ENCODE measurements around the gene SEMA4D. TPM values are rescaled to one million over a fixed set of nuclear protein-coding genes. Genes with fewer than 3 reads are reported as not detected.
A peak's percentile ranks its signal among the peaks of the same experiment; 100 is the strongest.

Gene SEMA4D
- total and polyA plus RNA-seq, 2 donors from 2014 or later, result 18.9 to 147 TPM

GRCh38 chr9:89390068-89390555 is 107.8 kb downstream of the SEMA4D start:
- Histone ChIP-seq H3K4me3 (ENCODE audit: low read length in 3 of 3) (peak overlapping the region in 1 of 3 donors; percentile 11), H3K9ac (ENCODE audit: low read length in 3 of 3) (no peak overlapping the region), H3K4me1 (ENCODE audit: control insufficient read depth in 2 of 3, insufficient read depth in 2 of 3, low read depth in 1 of 3, low read length in 3 of 3) (peaks cover 0 to 32% (median 29%) of the 10 kb centered on the region in 3 donors), H3K36me3 (ENCODE audit: control insufficient read depth in 2 of 3, insufficient read depth in 3 of 3, low read length in 3 of 3) (peaks cover 2 to 37% (median 20%) of the 10 kb centered on the region in 3 donors), H3K27me3 (ENCODE audit: control insufficient read depth, insufficient read depth, low read length) (no peaks in the 10 kb centered on the region), H3K27ac (ENCODE audit: low read depth in 2 of 2, low read length in 2 of 2) (peak overlapping the region; percentile 25 to 54), H3K9me3 (ENCODE audit: control insufficient read depth in 2 of 3, insufficient read depth in 1 of 3, low read length in 3 of 3) (no peaks in the 10 kb centered on the region)
- intact Hi-C loops (cut with DNase I), result no loop called here
- no peak for FAIRE-seq
- DNase-seq, result no peak
- TF ChIP-seq, protein P1, sequence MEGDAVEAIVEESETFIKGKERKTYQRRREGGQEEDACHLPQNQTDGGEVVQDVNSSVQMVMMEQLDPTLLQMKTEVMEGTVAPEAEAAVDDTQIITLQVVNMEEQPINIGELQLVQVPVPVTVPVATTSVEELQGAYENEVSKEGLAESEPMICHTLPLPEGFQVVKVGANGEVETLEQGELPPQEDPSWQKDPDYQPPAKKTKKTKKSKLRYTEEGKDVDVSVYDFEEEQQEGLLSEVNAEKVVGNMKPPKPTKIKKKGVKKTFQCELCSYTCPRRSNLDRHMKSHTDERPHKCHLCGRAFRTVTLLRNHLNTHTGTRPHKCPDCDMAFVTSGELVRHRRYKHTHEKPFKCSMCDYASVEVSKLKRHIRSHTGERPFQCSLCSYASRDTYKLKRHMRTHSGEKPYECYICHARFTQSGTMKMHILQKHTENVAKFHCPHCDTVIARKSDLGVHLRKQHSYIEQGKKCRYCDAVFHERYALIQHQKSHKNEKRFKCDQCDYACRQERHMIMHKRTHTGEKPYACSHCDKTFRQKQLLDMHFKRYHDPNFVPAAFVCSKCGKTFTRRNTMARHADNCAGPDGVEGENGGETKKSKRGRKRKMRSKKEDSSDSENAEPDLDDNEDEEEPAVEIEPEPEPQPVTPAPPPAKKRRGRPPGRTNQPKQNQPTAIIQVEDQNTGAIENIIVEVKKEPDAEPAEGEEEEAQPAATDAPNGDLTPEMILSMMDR (IDR thresholded peaks at IDR 0.05; ENCODE audit: borderline replicate concordance, extremely low read depth, insufficient read depth), result no peak

- intact Hi-C loops (cut with DNase I), result no loop called here
- Histone ChIP-seq H3K9ac (ENCODE audit: low read length in 3 of 3) (no peak overlapping the region), H3K27me3 (ENCODE audit: control insufficient read depth, insufficient read depth, low read length) (no peaks in the 10 kb centered on the region), H3K4me1 (ENCODE audit: control insufficient read depth in 2 of 3, insufficient read depth in 2 of 3, low read depth in 1 of 3, low read length in 3 of 3) (peaks cover 0 to 32% (median 29%) of the 10 kb centered on the region in 3 donors), H3K36me3 (ENCODE audit: control insufficient read depth in 2 of 3, insufficient read depth in 3 of 3, low read length in 3 of 3) (peaks cover 2 to 43% (median 16%) of the 10 kb centered on the region in 3 donors), H3K27ac (ENCODE audit: low read depth in 2 of 2, low read length in 2 of 2) (peak overlapping the region in 1 of 2 donors; percentile 74), H3K9me3 (ENCODE audit: control insufficient read depth in 2 of 3, insufficient read depth in 1 of 3, low read length in 3 of 3) (no peaks in the 10 kb centered on the region), H3K4me3 (ENCODE audit: low read length in 3 of 3) (no peak overlapping the region)
- no peak for FAIRE-seq
- TF ChIP-seq, protein P1 (IDR thresholded peaks at IDR 0.05; ENCODE audit: borderline replicate concordance, extremely low read depth, insufficient read depth), result no peak
- no peak for DNase-seq
Observed at GRCh38 chr9:89388868-89389177, 109.1 kb downstream of the SEMA4D start.

- Histone ChIP-seq H3K9ac (ENCODE audit: low read length in 3 of 3) (no peak overlapping the region), H3K4me3 (ENCODE audit: low read length in 3 of 3) (no peak overlapping the region), H3K27ac (ENCODE audit: low read depth in 2 of 2, low read length in 2 of 2) (peak overlapping the region; percentile 70 to 80), H3K36me3 (ENCODE audit: control insufficient read depth in 2 of 3, insufficient read depth in 3 of 3, low read length in 3 of 3) (peaks cover 2 to 42% (median 15%) of the 10 kb centered on the region in 3 donors), H3K9me3 (ENCODE audit: control insufficient read depth in 2 of 3, insufficient read depth in 1 of 3, low read length in 3 of 3) (no peaks in the 10 kb centered on the region), H3K4me1 (ENCODE audit: control insufficient read depth in 2 of 3, insufficient read depth in 2 of 3, low read depth in 1 of 3, low read length in 3 of 3) (peaks cover 0 to 32% (median 29%) of the 10 kb centered on the region in 3 donors), H3K27me3 (ENCODE audit: control insufficient read depth, insufficient read depth, low read length) (no peaks in the 10 kb centered on the region)
- no peak for DNase-seq
- FAIRE-seq, result no peak
- TF ChIP-seq, protein P1 (IDR thresholded peaks at IDR 0.05; ENCODE audit: borderline replicate concordance, extremely low read depth, insufficient read depth), result no peak
- intact Hi-C loops (cut with DNase I), result no loop called here
Observed at GRCh38 chr9:89388084-89388867, 109.6 kb downstream of the SEMA4D start.

Data from kidney (tissue), 14 donors.